Astrocyte (in vitro differentiated cells and primary cell): ENCODE results near the gene OR52W1. TPM values are rescaled to one million over a fixed set of nuclear protein-coding genes. Genes with fewer than 3 reads are reported as not detected.

Experiments used
- DNase-seq: peaks from one replicate; pipeline ENCODE4 v3.0.0-alpha.2; 2010; ENCODE audit warnings: low read depth
- FAIRE-seq: peaks from 2 replicates; lab custom pipeline; 2011; peaks lifted over from hg19 to GRCh38; lab: Jason Lieb, UNC
- H2AFZ ChIP-seq: 2 replicates; pipeline ENCODE4 v1.6.0; 2012; ENCODE audit warnings: low read depth, low read length, inconsistent platforms
- H3K27ac ChIP-seq: 2 replicates; pipeline ENCODE4 v1.5.1; 2011; ENCODE audit warnings: low read depth, low read length, inconsistent platforms
- H3K27me3 ChIP-seq: 2 replicates; pipeline ENCODE4 v1.6.0; 2011; ENCODE audit warnings: low read length, inconsistent platforms; ENCODE audit not compliant: insufficient read depth
- H3K36me3 ChIP-seq: 2 replicates; pipeline ENCODE4 v1.5.1; 2011; ENCODE audit warnings: low read length, inconsistent platforms; ENCODE audit not compliant: insufficient read depth
- H3K4me1 ChIP-seq: 2 replicates; pipeline ENCODE4 v1.5.1; 2011; ENCODE audit warnings: low read length, inconsistent platforms; ENCODE audit not compliant: insufficient read depth
- H3K4me2 ChIP-seq: 2 replicates; pipeline ENCODE4 v1.6.0; 2012; ENCODE audit warnings: low read length, inconsistent platforms
- H3K4me3 ChIP-seq: 2 replicates; pipeline ENCODE4 v1.5.1; 2011; ENCODE audit warnings: low read depth, mild to moderate bottlenecking, low read length, inconsistent platforms; ENCODE audit not compliant: insufficient read depth
- H3K79me2 ChIP-seq: 2 replicates; pipeline ENCODE4 v1.6.0; 2012; ENCODE audit warnings: mild to moderate bottlenecking, low read length, inconsistent platforms; ENCODE audit not compliant: insufficient read depth
- H3K9ac ChIP-seq: 2 replicates; pipeline ENCODE4 v1.6.0; 2012; ENCODE audit warnings: mild to moderate bottlenecking, low read length, inconsistent platforms
- H3K9me3 ChIP-seq: 2 replicates; pipeline ENCODE4 v1.5.1; 2012; ENCODE audit warnings: low read depth, mild to moderate bottlenecking, low read length, inconsistent platforms; ENCODE audit not compliant: insufficient read depth
- H4K20me1 ChIP-seq: 2 replicates; pipeline ENCODE4 v1.6.0; 2012; ENCODE audit warnings: low read length, inconsistent platforms; ENCODE audit not compliant: insufficient read depth
- H3K27ac Mint-ChIP-seq: one replicate; pipeline ENCODE4 v1.8.0; 2021; ENCODE audit warnings: mild to moderate bottlenecking, mixed read lengths; ENCODE audit not compliant: unreplicated experiment
- H3K27me3 Mint-ChIP-seq: one replicate; pipeline ENCODE4 v1.8.0; 2021; ENCODE audit warnings: low read depth, mixed read lengths; ENCODE audit not compliant: unreplicated experiment
- H3K36me3 Mint-ChIP-seq: one replicate; pipeline ENCODE4 v1.8.0; 2021; ENCODE audit warnings: low read depth, mixed read lengths; ENCODE audit not compliant: unreplicated experiment
- H3K4me1 Mint-ChIP-seq: one replicate; pipeline ENCODE4 v1.8.0; 2021; ENCODE audit warnings: low read depth, mixed read lengths; ENCODE audit not compliant: unreplicated experiment
- H3K4me3 Mint-ChIP-seq: one replicate; pipeline ENCODE4 v1.8.0; 2021; ENCODE audit warnings: mild to moderate bottlenecking, moderate library complexity, mixed read lengths; ENCODE audit not compliant: unreplicated experiment
- H3K9me3 Mint-ChIP-seq: one replicate; pipeline ENCODE4 v1.8.0; 2021; ENCODE audit warnings: mild to moderate bottlenecking, mixed read lengths; ENCODE audit not compliant: unreplicated experiment
- EZH2 ChIP-seq: IDR thresholded peaks from 2 replicates; pipeline ENCODE4 v1.6.1; 2012; ENCODE audit warnings: mild to moderate bottlenecking, low read length, inconsistent platforms; ENCODE audit not compliant: insufficient read depth
- total RNA-seq: library from RNA; stranded (reverse); gene quantifications from 2 replicates; pipeline ENCODE4 v1.2.1, GENCODE V29; 2021
- TF ChIP-seq, protein P1 (sequence below): IDR thresholded peaks from 2 replicates; pipeline ENCODE4 v1.5.1; 2011; ENCODE audit warnings: low read depth, mild to moderate bottlenecking, inconsistent platforms, low read length, moderate library complexity; ENCODE audit not compliant: insufficient read depth

Gene OR52W1
- total RNA-seq, 1 donor from 2014 or later = not detected

GRCh38 chr11:6225896-6226295 is 26.9 kb downstream of the OR52W1 start:
- Mint-ChIP-seq H3K27ac (no peak overlapping the region), H3K9me3 (no peaks in the 10 kb centered on the region), H3K27me3 (no peaks in the 10 kb centered on the region), H3K36me3 (peaks cover 12% of the 10 kb centered on the region), H3K4me1 (no peaks in the 10 kb centered on the region), H3K4me3 (no peak overlapping the region)
- no peak for TF ChIP-seq EZH2
- TF ChIP-seq, protein P1, sequence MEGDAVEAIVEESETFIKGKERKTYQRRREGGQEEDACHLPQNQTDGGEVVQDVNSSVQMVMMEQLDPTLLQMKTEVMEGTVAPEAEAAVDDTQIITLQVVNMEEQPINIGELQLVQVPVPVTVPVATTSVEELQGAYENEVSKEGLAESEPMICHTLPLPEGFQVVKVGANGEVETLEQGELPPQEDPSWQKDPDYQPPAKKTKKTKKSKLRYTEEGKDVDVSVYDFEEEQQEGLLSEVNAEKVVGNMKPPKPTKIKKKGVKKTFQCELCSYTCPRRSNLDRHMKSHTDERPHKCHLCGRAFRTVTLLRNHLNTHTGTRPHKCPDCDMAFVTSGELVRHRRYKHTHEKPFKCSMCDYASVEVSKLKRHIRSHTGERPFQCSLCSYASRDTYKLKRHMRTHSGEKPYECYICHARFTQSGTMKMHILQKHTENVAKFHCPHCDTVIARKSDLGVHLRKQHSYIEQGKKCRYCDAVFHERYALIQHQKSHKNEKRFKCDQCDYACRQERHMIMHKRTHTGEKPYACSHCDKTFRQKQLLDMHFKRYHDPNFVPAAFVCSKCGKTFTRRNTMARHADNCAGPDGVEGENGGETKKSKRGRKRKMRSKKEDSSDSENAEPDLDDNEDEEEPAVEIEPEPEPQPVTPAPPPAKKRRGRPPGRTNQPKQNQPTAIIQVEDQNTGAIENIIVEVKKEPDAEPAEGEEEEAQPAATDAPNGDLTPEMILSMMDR = no peak
- Histone ChIP-seq H4K20me1 (peaks cover 49% of the 10 kb centered on the region), H2AFZ (no peak overlapping the region), H3K36me3 (peaks cover 7% of the 10 kb centered on the region), H3K4me1 (no peaks in the 10 kb centered on the region), H3K27ac (no peak overlapping the region), H3K79me2 (peaks cover 63% of the 10 kb centered on the region), H3K9me3 (no peaks in the 10 kb centered on the region), H3K4me2 (no peak overlapping the region), H3K4me3 (no peak overlapping the region), H3K27me3 (no peaks in the 10 kb centered on the region), H3K9ac (no peak overlapping the region)
- no peak for DNase-seq
- FAIRE-seq = no peak

DNA sequence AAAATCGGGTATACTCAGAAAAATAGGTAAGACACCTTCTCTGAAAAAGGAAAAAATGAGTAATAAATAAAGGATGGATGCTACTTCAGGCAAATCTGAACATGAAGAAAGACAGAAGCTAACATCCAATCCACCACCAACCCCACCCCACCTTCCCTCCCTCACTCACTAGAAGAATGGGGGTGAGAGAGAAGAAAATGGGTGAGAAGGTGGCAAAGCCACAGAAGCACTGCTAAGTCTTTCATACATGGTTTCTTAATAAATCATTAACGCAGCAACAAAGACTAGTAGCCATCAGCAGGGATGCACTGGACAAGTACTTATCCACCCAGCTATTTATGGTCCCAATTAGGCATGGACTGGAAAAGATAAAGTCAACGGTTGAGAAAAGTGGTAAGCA is 29.5 kb downstream of the OR52W1 start:
- Mint-ChIP-seq H3K27me3 (no peaks in the 10 kb centered on the region), H3K27ac (no peak overlapping the region), H3K9me3 (no peaks in the 10 kb centered on the region), H3K36me3 (peaks cover 3% of the 10 kb centered on the region), H3K4me1 (peaks cover 5% of the 10 kb centered on the region), H3K4me3 (no peak overlapping the region)
- FAIRE-seq (no peak), DNase-seq (no peak)
- H3K9me3 ChIP-seq = no peaks in the 10 kb centered on the region
- no peak overlapping the region for H2AFZ ChIP-seq
- no peak for TF ChIP-seq EZH2
- TF ChIP-seq, protein P1 = no peak
- H4K20me1 ChIP-seq = peaks cover 57% of the 10 kb centered on the region
- H3K79me2 ChIP-seq = peaks cover 89% of the 10 kb centered on the region
- H3K27me3 ChIP-seq = no peaks in the 10 kb centered on the region
- H3K9ac ChIP-seq = no peak overlapping the region
- no peak overlapping the region for H3K4me3 ChIP-seq
- no peaks in the 10 kb centered on the region for H3K36me3 ChIP-seq
- H3K4me1 ChIP-seq = peaks cover 1% of the 10 kb centered on the region
- H3K4me2 ChIP-seq = no peak overlapping the region
- H3K27ac ChIP-seq = no peak overlapping the region

DNA sequence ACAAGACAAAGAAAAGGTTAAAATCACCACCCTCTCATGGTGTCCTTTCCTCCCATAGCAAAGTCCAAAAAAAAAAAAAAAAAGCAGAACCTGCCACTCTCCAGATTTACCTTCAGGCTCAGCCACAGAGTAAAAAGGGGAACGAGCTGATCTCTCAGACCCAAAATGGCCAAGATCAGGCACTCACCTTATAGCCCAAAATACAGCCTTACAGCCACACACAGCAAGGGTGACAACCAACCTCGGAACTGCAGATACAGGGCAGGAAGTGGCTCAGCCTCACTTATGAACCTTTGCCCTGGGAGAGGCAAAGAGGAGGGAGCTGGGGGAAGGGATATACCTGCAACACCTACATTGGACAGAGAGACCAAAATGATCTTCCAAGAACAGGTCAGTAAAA is 30.9 kb downstream of the OR52W1 start:
- no peaks in the 10 kb centered on the region for H3K27me3 ChIP-seq
- TF ChIP-seq EZH2 = no peak
- TF ChIP-seq, protein P1 = no peak

More for the DNA sequence above, 30.9 kb downstream of the OR52W1 start:
- Histone ChIP-seq H3K27ac (no peak overlapping the region), H3K4me1 (peaks cover 6% of the 10 kb centered on the region), H3K36me3 (no peaks in the 10 kb centered on the region), H3K79me2 (peaks cover 92% of the 10 kb centered on the region), H4K20me1 (peaks cover 54% of the 10 kb centered on the region), H3K4me2 (no peak overlapping the region), H3K9ac (no peak overlapping the region), H2AFZ (no peak overlapping the region), H3K9me3 (no peaks in the 10 kb centered on the region), H3K4me3 (no peak overlapping the region)
- FAIRE-seq (no peak), DNase-seq (no peak)
- no peaks in the 10 kb centered on the region for H3K9me3 Mint-ChIP-seq
- H3K27me3 Mint-ChIP-seq = no peaks in the 10 kb centered on the region
- H3K4me3 Mint-ChIP-seq = no peak overlapping the region
- H3K4me1 Mint-ChIP-seq = peaks cover 8% of the 10 kb centered on the region
- no peaks in the 10 kb centered on the region for H3K36me3 Mint-ChIP-seq
- H3K27ac Mint-ChIP-seq = no peak overlapping the region
